NCI-H1694 treated with DMSO at 0.1 percent for 48 hours (cell line): ENCODE results near the gene NDST1.

Experiments
- DNase-seq: peaks from one replicate; lab custom pipeline; 2025; lab: John Stamatoyannopoulos, UW

The NDST1 gene

DNA sequence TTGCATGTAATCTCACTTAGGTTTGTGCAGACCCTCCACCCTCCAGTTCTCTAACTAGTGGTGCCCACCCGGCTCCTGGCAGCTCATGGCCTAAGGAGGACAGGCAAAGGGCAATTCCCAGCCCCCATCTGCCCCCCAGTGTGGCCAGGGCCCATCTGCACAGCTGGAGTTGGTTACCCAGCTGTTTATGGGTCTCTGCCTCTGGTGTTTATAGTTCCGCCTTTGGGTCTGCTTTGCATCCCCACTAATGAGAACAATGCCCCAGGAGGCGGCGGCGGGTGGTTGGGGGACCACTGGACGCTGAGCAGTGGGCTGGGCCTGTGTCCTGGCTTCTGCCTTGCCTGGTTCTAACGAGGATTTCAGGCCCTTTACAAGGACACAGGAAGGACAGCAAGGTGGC is 62.4 kb downstream of the NDST1 start:
- DNase-seq: no peak

DNA sequence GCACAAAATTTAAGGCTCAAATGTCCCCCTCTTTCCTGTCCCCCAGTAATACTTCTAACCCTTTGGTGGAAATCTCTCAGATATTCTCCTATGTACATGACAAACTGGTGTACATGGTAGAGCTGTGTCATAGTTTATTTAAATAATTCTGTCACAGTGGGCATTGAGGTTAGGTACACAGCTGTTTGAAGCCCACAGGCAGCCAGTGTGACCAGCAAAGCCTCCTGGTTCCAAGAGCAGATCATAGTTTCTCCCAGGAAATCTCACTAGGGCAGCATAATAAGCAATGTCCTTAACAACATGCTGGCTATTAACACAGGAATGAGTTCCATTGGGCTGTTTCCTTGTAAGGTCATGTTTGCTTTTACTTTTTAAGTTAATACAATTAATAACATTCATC is 63.9 kb downstream of the NDST1 start:
- no peak for DNase-seq

DNA sequence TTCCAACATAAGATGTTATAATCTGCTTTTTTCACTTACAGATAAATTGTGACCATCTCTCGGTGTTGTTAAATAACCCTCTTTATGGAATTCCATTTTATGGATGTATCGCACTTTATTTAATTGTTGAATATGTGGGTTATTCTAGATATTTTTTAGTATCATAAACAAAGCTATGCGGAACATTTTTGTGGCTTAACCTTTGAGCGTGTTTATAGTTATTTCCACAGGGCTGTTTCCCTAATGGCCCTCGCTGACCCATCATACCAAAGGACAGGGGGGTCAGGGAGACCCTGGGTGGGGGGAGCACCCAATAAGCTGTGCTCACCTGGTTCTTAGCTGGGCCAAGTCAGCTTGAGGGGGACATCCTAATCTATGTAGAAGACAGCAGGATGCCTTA is 65.3 kb downstream of the NDST1 start:
- DNase-seq: no peak

DNA sequence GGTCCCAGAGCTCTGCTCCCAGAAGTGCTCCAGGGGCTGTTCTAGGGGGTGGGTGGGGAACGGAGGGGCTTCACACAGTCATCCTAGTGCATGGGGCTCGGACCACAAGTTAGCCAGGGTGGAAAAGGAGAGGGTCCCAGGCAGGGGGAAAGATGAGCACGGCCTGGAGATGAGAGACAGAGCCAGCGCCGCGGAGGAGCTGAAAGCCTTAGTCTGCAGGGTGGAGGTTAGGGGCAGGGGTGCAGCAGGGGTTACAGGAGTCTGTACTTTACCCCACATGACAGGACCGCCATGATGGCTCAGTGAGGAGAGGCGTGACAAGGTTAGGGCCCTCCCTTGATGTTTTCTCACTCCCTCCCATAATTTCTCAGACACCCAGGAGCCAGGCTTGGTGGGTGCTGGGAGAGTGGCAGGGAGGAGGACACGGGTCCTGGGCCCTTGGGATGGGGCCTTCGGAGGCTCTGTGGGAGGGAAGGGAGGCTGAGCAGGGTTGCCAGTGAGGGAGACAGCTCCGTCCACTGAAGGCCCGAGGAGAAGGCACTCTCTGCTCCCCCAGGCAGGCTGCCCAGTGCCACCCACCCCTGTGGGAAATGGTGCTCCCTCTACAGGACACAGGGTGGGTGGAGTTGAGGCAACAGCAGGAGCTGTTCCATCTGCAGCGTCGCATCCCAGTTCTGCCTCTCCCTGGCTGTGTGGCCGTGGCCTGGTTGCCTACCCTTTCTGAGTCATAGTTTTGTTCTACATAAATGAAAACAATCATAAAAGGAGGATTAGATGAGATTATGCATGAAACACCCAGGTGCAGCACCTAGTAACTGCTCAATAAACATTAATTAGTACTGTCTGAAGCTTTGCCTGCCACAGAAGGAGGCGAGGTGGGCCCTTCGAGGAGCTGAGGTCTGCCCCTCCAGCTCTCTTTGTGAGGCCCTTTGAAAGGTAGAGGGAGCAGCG is 66.2 kb downstream of the NDST1 start:
- no peak for DNase-seq

DNA sequence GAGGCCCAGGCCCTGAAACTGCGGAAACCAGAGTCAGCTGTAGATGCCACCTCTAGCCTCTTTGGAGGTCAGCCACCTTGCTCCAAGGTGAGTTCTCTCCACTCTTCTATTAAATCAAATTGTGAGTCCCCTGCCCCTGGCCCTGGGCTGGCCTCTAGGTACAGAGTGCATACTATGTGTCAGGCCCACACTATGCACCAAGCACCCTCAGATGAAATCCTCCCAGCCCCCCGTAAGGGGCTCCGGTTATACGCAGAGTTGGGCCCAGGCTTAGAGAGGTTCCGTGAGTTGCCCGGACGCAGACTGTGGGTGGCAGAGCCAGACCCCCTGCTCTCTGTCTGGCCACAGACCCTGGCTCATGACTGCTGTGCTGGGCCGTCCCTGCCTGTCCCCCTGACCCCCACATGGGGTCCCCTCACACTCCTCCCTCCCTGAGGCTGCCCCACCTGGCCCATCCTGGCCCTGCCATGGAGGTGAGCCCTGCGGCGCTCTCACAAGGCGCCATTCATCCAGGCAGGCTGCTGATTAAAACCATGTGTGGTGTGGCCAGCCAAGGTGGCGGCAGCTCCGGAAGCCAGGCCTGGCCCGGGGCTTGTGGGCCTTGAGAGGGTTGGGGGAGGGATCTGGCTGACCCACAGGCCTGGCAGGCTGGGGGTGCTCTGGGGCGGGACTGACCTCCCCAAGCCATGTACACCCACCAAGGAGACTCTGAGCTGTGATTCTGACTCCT is 67.1 kb downstream of the NDST1 start:
- no peak for DNase-seq

DNA sequence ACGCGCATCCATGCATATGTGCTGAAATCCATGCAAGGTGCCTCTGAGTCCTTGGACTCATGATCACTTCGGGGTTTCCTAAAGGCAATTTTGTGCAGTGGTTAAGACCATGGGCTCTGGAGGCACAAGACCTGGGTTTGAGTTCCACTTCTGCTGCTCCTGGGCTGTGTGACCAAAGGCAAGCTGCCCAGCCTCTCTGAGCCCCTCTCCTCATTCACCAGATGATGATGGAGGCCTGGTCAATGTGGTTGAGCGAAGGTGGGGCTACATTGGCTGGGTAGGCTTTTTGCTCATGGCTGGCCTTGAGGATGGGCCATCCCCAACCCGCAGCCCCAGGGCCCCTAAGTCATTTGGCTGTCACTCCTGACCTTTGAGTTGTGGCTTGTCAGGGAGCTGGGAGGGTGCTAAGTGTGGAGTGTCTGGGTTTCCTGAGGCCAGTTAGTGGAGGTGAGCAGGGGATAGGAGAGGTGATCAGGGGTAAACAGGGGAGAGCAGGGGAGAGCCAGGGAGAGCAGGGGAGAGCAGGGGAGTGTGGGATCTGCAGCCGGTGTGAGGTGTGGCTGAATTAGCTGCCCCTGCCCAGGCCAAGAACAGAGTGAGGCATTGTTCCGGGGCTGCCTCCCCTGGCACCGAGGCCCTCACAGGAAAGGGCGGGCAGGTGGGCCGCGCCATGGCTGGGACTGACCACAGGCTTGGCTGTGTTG is 68.0 kb downstream of the NDST1 start:
- DNase-seq: no peak

DNA sequence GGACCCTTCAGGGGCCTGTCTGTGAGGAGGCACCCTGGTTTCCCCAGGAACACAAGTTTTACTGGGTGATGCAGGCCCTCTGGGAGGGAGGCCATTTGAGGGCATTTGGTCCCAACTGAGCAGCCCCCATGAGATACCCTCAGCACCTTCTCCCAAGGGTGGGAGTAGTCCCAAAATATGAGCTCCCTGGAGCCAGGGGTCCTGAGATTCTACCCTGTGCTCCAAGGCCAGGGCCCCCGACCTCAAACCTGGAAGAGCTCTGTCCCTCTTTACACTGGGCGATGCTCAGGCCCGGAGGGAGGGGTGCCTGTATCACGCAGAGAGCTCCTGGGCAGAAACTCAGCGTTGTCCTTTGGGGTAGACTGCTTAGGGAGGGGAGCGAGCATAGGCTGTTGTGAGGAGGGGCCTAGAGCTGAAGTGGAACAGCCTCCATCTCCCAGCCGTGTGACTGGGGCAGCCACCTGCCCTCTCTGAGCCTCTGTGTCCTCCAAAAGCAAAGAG is 68.6 kb downstream of the NDST1 start:
- DNase-seq: no peak

DNA sequence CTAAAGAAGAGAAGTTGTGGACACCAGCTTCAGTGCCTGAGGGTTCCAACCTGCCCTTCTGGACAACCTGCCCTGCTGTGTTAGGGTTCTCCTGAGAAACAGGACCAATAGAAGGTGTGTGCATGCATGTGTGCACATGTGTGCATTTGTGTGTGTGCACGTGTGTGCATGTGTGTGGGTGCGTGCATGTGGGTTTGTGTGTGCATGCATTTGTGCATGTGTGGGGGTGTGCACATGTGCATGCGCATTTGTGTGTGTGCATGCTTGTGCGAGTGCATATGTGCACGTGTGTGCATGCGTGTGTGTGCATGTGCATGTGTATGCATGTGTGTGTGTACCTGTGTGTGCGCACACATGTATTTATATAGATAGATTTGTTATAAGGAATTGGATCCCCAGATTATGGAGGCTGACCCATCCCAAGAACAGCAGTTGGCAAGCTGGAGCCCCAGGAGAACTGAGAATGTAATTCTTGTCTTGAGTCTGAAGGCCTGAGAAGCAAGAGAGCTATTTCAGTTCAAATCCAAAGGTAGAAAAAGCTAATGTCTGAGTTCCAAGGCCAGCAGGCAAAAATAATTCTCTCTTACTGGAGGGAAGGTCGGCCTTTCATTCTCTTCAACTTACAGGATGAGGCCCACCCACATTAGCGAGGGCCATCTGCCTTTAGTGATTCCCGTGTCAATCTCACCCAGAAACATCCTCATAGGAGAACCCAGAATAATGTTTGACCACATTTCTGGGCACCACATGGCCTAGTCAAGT is 69.6 kb downstream of the NDST1 start:
- DNase-seq: no peak

DNA sequence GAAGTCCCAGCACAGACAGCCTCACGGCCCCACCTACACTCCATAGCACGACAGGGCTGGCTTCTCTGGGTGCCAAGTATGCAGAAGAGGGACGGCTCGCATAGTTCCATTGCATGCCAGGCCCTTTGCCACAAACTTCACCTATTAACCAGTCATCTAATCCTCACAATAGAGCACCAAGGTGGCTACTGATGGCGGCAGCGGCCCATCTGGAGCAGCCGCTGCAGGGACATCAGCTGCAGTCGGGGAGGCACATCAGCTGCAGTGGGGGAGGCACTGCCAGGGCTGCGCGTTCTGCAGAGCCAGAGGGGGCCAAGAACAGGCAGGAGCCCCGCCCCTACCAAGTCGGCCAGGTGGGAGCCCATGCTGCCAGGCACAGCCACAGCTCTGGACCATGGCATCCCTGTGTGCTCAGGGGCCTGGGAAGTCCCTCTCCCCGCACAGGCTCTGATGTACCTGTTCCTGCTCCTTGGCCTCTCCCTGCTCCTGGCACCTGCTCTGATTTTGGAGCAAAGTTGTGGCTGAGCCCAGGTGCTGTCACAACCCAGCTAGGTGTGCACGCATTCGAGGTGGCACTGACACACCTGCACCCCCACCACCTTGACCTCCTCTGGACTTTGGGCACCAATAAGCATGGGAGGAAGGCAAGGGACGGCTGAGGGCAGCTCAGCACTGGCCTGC is 71.0 kb downstream of the NDST1 start:
- DNase-seq: no peak

DNA sequence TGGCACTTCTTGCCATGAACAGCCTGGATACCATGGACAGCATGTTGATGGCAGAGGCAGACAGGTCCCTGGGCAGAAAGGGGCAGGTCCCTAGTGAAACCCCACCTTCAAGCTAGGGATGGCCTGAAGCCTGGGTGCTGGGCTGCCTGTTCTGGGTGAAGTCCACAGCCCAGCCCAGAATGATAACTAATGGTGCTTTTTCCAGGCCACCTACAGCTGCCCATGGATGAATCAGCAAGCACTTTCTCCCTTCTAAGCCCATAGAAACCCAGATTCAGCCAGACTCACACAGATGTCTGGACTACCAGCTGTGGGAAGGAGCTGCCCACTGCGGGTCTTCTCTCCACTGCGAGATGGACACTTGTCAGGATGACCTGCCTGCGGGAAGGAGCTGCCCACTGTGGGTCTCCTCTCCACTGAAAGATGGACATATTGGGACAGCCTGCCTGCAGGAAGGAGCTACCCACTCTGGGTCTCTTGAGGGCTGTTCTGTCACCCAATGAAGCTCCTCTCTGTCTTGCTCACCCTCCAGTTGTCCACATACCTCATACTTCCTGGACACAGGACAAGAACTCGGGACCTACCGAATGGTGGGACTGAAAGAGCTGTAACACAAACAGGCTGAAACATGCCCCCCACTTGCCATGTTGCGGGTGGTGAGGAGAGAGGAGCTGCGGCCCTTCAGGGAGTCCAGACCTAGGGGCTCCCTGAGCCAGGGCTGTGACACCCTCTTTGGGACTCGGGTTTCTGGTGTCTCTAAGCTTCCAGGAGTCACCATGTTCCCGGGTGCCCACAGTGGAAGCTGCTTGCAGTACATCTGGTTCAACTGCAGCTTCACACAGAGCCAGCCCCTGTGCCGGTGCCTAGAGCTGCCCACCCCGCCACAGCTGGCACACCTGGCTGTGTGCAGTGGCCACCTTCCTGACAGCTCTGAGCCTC is 71.8 kb downstream of the NDST1 start:
- no peak for DNase-seq

DNA sequence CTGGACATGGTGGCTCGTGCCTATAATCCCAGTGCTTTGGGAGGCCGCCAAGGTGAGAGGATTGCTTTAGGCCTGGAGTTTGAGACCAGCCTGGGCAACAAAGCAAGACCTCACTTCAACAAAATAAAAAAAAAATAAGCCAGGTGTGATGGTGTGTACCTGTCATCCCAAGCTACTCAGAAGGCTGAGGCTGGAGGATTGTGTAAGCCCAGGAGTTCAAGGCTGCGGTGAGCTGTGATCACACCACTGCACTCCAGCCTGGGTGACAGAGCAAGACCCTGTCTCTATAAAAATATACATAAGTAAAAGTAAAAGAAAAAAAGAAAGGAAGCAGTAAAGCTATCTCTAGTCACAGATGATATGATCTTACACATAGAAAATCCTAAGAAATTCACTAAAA is 73.0 kb downstream of the NDST1 start:
- no peak for DNase-seq

DNA sequence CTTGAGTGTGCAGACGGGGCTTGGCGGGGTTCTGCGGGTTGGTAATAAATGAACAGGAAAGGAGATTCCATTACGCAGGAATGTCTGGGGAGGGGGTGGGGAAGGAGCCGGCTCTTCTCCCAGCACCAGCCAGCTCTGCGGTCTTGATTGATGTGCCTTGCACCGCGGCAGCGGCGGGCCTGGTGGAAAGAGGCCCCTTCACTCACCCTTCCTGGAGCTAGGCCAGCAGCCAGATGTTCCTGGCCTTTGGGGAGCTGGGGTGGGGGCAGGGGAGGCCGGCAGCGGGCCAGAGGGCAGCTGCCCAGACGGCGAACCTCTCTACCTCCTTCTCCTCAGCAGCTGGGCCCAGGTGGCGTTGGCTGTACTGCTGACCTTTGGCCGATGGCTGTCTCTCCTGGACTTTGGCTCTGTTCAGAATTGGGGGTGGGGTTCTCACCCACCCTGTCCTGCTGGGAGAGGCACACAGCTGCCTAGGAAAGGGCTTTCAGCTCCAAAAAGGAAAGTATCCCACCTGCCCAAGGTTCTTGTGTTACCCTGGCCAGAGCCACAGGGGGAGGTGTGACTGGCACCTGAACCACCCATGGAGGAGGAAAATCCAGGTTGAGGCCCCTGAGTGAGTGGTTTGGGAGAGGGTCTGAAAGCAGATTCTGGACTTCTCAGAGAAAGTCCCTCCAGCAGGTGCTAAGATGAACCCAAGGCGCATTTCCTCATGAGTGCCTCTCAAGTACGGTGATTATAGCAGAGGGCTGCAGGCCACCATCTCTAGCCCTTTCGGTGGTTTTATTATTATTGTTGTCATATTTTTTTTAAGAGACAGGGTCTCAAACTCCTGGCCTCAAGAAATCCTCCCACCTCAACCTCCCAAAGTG is 74.5 kb downstream of the NDST1 start:
- no peak for DNase-seq

DNA sequence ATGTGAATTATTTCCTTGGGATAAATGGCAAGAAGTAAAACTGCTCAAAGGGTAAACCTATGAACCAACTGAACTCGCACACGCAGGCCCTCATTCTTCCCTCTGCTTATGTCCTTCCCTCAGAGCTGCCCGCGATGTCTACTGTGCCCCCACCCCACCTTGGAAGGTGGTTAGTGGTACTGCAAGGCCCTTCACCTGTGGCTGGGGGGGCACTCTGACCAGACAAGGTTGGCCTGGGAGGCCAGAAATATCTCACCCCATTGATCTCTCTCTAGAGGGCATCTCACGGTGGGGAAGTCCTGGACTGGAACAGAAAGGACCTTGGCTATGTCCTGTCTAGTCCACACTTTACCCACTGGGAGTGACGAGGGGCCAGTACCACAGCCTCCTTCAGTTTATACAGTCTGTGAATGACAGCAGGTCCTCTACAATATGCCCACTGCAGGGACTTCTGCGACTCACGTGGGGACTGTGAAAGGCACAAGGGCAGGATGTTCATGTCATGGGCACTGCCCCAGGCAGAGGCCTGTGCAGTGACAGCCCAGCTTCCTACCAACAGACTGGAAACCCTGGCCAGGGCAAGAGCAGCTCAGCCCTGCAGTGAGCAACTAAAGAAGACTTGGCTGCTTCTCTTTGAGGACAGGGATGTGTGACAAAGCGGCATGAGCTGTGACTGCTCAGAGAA is 75.8 kb downstream of the NDST1 start:
- no peak for DNase-seq

DNA sequence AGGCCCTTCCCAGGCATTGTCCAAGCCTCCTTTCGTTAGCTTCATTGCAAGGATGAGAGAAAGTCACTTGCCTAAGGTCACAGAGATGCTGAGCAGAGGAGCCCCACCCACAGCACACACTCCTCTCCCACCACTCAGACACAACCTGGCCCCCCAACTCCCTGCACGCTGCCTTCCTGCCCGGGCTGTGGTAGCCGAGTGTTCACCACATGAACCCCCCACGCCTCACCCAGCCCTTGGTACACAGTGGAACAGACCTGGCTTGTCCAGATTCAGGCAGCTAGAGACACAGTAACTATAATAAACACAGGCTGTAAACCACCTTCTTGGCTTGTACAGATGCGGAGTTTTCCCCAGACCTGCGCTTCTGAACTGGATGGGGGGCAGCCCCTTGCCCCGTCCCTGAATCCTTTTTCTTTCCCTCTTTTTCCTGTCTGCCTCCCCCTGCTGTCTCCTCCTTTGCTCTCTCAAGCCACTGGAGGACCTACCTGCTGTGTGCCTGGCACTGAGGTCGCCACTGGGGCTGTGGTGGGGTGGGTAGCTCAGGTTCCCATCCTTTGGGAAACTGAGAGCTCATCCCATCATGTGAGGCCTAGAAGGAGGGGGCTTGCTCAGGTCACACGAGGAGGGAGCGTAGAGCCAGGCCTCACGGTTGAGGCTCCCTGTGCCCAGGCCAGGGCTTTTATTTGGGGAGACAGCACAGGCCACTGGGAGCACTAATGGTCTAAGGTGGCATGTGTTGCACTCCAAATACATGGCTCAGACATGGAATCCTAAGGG is 76.8 kb downstream of the NDST1 start:
- DNase-seq: no peak

DNA sequence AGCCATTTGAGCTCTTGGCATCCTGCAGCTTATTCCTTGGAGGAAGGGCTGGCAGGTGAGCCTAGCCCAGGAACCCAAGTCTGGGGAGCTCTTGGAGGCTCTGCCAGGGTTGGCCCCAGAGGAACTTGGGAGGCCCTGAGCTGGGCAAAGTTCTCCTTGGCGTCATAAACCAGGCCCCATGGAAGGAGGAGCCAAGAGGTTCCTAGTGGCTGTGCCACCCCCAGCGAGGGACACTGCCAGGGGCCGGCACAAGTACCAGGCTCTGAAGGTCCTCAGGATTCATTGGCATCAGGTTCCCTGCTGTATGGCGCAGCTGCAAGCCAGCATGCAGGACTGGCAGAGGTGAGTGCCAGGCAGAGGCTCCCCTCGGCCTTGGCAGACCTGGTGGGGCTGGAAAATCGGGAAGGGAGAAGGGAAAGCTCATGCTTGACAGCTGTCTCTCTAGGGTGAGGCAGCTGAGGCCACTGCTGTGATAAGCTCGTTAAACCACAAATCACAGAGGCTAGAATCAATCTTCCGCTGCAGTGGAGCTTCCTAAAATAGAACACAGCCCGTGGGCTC is 77.9 kb downstream of the NDST1 start:
- no peak for DNase-seq

DNA sequence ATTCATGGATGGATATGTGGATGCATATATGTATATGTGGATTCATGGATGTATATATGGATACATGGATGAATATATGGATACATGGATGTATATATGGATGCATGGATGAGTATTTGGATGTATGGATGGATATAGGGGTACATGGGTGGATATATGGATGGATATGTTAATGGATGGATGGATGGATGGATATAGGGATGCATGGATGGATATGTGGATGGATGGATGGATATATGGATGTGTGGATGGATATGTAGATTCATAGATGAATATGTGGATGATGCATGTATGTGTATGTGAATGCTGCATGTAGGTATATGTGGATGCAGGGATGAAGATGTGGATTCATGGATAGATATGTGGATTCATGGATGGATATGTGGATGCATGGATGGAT is 79.1 kb downstream of the NDST1 start:
- DNase-seq: no peak

DNA sequence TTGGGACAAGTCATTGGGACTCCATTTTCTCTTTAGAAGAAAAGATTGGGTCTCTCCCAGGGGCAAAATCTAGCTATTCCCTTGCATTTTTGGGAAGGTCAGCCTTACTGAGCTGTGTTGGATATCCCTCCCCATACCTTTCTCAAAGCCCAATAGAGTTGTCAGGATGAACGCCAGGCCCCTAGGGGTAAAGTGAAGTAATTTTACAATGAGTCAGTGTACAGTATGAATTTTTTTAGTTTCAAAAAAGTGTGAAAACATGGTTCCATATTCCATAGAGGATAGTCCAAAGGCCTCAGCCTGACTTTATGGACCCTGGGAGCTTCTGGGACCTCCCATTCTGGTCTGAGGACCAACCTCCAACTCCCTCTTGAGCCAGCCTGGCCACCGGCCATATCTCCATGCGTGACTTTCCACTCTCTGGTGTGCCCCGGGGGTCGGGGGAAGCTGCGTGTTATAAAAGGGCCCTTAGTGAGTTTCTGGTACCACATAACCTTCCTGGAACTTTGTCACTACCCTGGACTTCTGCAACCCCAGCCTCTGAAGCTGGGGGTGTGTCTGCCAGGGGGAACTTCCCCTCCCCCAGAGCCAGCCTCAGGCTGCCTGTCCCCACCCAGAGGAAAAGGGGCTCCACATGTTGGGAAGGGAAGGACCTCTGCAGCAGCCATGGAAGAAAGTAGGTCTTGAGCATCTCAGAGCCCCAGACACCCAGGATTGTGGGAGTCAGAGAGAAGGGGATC is 80.1 kb downstream of the NDST1 start:
- no peak for DNase-seq
